Stimulated activated CD4-positive, alpha-beta T cell treated with anti-CD3 and anti-CD28 coated beads, Interleukin-12 subunit alpha, Interleukin-12 subunit beta, amount 100 ng/mL, for 48 hours (primary cell): ENCODE measurements around the gene FGD4.

Source experiments
- DNase-seq, 3 donors: peaks; one replicate each; pipeline ENCODE4 v3.0.0-alpha.2; 2020; ENCODE audit warnings: low read depth in 2 of 3, low spot score in 1 of 3

The FGD4 gene

DNA sequence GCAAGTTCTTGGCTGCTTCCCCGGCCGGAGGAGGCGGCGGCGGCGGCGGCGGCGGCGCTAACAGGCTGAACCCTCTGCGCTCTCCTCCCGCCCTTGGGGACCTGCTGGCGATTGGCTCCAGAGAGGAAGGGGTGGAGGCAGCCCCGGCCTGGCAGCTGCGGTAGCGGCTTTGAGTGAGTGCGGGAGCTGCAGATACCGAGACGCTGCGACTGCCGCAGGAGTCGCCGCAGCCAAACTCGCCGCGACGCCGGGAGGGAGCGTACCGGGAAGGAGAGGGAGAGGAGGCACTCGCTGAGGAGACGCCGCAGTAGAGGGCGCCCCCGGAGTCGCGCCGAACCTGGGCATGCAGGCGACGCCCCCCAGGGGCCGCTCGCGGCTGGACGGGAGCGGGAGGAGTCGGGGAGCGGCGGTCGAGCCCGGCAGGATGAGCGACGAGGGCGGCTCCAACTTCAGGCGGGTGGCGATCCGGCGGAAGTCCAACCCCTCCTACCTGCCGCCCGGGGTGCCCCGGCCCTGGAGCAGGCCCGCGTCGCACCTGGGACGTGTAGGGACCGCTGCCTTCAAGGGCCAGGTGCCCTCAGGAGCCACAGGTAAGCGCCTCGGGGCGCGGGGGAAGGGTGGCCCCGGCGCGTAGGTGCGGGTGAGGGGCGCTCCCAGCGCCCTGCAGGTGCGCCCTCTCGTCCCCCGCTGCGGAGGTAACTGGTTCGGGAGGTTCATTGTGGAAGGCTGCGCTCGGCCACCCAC, at the start of gene FGD4:
TSS of gene FGD4 (plus strand) at position 189 of the 744 bp plus-strand sequence.
- DNase-seq, result peak; percentile 14 to 47 (median 27)

DNA sequence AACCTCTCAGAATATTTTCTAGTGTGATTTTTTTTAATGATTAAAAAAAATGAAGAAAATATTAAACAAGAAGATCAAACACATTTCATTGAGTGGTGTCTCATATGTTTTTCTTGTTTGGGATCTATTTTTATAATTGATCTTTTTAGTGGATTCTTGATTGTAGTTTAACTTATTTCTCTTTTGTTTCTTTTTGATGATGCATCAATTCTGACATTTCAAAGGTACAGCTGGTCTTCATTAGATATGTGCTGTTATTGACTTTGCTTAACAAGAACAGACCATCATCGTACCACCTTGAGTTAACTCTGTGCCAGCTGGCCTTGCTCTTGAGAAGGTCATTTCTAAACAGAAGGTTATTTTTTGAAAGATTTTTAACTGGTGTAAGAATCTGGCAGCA, 45.8 kb upstream of the FGD4 start:
- no peak for DNase-seq

DNA sequence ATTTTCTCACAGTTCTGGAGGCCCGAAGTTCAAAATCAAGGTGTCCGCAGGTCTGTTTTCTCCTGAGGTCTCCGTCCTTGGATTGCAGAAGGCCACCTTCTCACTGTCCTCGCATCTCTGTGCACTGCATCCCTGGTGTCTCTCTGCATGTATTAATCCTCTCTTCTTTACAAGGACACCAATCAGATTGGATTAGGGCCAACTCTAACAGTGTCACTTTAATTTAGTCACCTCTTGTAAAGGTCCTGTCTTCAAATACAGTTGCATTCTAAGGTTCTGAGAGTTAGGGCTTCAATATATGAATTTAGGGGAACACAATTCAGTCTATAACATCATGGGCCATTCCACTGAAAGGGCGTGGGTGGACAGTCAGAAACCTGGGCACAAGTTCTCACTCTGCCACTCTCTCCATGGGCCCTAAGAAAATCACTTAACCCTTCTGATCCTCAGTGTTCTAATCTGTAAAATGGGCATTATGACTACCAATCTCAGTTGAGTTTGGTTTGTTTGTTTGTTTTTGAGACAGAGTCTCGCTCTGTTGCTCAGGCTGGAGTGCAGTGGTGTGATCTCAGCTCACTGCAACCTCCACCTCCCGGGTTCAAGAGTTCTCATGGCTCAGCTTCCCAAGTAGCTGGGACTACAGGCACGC, 41.6 kb upstream of the FGD4 start:
- no peak for DNase-seq

DNA sequence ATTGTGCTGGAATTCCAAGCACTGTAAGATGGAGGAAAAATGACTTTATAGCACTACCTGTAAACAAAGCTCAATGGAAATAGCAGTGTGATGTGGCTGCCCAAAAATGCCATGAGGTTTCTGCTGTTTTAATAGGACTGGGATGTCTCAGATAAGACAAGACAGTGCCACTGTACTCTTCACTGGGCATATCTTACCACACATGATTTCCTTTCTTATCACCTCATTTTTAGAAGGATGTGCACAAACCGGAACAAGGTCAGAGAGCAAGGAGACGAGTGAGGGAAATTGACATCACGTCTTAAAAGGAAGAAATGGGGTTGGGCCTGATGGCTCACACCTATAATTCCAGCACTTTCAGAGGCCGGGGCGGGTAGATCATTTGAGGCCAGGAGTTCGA, 38.4 kb upstream of the FGD4 start:
- no peak for DNase-seq

DNA sequence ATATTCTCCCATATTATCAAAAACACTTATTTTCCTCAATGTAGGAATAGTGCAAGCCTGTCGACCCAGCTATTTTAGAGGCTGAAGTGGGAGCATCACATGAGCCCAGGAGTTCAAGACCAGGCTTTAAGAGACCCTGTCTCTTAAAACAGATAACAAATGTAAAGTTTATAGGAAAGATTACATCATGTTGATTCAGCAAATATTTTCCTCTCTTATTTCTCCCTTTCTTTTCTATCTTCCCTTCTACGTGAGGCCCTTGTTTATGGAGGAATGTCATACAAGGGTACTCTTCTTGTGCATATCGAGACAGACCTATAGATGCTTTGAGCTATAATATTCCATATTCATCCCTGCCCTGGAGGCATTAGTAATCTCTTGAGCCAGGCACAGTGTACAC, 36.5 kb upstream of the FGD4 start:
- no peak for DNase-seq

DNA sequence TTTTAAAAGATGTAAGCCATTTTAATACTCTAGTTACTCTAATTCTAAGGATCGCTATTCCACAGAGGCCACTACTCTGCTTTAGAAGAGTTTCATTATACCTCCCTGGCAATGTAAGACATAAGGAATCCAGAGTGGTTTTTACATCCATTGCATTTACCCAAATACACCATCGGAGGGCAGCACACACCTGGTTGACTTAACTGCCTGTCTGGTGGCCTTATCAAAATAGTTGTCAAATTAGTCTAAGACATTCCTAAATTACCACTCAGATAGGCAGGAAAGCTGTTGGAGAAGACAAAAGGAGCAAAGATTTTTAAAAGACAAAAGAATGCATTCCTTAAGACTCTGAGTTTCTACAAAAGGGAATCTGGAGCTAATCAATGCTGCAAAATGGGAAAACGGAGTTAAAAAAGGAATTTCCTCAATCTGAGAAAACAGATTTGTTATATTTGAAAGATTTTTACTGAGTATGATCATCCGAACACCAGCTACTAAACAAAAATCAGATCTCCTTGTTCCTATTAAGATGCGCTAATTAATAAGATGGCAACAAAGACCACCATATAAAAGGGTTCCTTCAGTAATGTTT, 33.8 kb upstream of the FGD4 start:
- peak; percentile 17 to 37 (median 25) for DNase-seq

DNA sequence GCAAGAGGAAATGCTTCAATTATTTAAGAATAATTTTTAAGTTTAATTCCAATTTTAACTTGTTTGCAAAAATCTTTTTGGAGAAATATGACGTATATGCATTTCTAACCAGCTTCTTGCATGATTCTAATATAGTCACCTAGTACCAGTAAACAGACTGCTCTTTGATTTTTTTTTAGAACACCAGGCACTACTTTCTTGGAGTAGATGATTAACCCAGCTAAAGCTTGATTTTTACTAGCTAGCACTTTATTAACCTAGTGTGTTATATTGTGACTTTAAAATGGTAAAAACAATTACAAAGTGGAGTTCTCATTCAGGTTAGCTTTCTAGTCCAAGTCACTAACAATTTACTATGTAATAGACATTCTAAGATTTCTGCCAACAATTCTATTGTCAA, 32.6 kb upstream of the FGD4 start:
- DNase-seq, result no peak

DNA sequence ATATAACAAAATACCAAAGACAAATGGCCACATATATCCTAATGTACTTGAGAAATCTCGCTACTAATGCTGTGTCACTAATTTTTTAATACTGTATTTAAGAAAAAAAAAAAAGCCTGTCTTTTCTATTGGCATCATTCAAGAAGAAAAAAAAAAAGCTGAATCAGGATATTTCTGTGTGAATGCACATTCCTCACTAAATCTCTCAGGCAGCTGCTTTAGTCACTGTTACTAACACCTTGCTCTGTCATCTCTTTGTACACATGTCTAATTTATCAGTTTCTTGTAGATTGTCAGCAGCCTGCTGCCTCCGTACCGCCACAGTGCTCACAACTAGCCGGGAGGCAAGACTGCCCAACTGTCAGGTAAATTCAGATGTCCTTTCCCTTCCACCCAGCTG, 32.0 kb upstream of the FGD4 start:
- no peak for DNase-seq

DNA sequence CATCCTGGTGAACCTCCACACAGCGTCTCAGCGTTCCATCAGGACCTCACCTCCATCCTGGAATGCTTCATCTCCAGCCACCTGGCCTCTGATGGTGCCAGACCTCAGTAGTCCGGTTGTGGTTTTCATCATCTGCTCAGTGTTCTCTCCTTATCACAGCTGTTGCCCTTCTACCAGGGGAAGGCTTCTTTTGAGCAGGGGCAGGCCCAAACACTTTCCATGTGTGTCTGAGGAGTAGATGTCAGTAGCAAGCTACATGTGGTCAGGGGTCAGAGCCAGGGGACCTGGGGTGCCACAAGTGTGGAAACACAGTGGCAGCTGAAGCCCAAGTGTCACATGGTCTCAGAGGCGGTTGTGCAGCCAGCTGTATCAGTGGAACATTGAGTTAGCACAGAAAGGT, 30.2 kb upstream of the FGD4 start:
- DNase-seq, result no peak

DNA sequence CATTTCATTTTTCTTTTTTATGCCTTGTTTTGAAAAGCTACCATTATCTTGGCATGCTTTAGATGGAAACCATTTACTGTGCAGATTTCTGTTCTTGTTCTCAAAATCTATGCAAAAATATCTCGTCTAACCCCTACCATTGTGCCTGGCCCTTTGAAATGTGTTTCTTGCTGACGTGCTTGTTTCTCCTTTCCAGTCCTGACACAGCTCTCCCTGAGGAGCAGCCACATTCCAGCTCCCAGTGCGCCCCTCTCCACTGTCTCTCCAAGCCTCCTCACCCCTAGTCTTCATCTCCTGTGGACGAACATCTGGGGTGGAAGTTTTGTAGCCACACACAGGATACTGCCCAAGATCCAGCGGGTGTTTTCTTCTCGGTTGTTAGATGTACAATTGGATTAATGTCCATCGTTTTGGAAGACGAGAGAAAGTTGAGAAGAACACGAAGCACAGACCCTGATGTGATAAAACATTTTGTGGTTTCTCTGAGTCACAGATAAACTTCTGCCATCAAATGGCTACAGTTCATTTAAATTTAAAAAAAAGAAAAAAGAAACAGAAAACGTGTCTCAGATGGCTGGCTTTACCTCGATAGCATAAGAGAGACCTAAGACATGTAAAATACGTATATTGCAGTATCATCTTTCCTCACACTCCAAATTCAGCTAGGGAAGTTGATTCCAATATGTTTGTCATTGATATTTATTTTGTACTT, 21.9 kb upstream of the FGD4 start:
- no peak for DNase-seq

DNA sequence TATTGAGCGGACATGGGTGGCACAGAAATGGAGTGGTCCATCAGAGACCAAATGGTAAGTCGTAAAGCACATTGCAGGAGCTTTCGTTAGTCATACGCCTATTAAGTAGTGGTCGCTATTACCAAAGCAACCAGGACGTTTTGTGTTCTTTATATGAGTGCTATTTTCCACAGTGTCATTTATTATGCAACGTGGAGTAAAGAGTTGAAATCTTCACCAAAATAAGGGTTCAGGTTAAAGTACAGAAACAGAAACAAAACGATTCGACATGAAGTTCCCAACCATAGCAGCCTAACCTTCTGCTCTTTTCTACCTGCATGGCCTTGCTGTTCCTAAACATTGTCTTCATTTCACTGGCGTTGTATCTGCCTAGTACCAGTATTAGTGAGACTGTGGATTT, 20.1 kb upstream of the FGD4 start:
- DNase-seq, result no peak

DNA sequence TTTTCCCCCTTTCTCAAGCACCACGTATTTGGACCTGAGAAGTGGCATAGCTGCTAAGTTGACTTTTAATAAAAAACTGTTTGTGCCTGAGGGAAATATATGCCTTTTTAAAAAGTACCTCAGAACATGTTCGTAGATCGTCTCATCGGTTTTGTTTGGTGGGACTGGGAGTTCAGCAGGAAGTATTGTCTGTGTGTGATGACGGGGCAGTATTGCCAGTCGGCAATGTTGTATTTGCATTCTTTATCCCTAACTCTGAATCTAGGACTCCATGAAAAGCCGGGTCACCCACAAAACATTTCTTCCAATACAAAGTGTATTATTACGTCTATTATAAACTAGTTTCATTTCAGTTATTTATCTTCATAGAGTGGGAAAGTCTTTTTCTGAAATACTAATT, 19.7 kb upstream of the FGD4 start:
- no peak for DNase-seq

DNA sequence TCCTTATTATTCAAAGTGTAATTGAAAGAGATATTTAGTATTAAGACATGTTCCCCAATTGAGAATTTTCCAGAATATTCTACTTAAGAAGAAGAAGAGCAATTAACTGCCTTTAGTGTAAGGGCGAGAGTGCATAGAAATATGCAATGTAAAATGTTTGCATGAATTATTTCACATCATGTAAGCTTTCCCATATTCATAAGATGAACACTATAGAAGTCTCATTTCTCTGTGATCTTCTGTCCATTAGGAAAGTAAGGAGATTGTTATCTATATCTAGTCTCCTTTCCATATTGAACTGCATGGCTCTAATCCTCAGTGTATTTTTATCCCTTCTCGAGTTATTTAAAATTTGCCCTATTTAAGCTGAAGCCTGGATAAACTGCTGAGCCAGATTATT, 17.1 kb upstream of the FGD4 start:
- DNase-seq, result no peak

DNA sequence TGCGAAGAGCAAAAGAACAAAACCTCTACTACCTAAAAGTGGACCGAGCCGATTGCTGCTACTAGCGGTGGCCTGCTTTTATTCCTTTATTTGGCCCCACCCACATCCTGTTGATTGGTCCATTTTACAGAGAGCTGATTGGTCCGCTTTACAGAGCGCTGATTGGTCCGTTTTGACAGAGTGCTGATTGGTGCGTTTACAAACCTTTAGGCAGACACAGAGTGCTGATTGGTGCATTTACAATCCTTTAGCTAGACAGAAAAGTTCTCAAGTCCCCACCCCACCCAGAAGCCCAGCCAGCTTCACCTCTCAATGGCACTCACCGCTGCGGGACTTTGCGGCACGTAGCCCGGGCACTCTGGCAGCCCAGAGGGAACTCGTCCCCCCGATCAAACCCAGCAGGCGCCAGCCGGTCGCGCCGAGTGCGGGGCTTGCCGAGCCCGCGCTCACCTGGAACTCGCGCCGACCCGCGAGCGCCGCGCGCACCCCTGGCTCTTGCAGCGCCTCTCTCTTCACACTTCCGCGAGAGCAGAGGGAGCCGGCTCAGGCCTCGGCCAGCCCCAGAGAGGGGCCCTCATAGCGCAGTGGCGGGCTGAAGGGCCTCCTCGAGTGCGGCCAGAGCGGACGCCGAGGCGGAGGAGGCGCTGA, 8.7 kb upstream of the FGD4 start:
- peak in 2 of 3 donors; percentile 6 to 8 for DNase-seq

DNA sequence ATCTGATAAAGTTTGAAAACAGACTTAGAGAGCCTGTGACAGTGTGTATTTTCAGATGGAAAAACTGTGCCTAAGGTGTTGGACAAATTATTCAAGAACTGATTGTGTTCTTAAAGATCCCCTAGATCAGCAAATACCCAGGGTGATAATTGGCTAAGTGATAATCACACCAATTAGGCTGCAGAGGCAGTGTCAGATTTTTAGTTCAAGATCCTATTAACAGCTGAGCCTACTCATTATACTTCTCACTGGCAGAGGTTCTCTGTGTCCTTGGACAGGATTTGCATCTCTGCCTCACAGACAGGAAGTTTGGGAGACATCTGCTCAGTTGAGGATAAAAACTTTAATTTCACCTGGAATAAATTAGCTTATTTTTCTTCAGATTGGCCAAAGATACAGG, 4.3 kb upstream of the FGD4 start:
- no peak for DNase-seq

DNA sequence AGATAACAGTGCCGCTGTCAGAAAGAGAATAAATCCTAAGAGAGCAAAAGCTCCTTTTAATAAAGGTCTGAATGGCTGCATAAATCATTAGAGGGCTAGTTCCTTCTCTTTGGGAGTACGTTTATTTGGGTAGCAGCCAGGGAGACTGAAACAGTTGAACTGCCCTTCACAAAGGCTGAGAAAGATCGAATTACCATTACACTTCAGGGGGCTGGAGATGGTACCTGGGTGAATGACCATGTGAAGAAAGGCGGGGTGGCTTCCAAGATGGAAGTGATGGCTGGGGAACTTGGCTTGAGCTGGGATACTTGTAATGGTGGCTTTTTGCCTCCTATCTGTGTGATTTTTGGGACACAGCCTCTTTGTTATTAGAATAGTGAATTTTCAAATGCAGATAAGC, 1.7 kb upstream of the FGD4 start:
- no peak for DNase-seq

DNA sequence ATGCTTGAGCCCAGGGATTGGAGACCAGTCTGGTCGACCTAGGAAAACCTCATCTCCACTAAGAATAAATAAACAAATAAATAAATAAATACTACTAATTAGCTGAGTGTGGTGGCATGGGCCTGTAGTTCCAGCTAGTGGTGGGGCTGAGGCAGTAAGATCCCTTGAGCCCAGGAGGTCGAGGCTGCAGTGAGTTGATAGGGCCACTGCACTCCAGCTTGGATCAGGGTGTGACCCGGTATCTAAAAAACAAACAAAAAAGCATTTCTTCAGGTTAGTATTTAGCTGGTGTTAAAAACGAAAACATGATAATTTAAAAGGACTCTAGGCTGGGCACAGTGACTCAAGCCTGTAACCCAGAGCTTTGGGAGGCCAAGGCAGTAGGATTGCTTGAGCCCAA, 1.2 kb upstream of the FGD4 start:
- DNase-seq, result no peak

DNA sequence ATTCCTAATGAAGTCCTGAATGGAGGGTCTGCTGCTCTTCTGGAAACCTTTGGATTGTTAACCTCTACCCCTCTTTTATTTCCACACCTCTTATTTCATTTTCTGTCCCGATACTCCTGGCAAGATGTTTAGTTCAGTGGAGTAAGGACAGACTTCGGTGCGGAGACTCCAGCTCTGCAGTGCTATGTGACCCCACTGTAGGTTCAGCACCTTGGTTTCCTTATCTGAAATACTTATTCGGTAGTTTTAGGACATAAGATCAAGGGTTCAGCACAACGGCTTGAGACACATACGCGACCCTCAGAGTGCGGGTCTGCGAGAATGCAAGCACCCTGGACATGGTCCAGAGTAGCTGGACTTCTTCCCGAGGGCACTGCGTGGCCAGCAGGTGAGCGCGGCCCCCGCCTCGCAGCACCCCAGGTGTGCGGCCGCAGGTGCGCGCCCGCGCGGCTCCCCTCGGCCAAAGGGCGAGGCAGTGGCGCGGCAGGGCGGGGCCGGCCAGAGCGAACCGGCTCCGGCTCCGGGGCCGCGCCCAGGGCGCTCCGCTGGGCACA, 465 bp upstream of the FGD4 start:
- no peak for DNase-seq

DNA sequence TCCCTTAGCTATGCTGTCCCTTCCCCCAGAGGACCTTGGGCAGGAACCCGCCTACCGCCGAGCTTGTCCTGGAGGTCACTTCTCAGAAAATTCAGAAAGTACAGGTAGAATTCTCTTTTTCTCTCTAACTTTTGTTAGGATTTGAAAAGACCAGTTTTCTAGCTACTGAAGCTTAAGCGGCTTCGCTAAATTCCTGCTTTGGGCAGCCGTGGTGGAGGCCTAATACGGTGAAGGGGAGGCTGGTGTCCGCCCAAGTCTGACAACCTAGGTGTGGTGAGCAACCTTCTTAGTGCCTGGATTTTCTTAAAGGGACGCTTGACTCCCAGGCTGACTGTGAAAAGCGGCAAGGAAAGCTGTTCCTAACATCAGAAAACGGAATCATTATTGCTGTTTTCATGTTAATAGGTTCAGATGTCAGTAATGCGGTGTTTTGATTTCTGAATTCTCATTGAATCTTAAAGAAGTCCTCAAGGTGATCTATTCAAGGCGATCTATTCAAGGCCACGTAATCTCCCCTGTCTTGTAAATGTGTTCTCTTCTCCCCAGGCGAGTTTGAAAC, 835 bp downstream of the FGD4 start:
- DNase-seq, result no peak

DNA sequence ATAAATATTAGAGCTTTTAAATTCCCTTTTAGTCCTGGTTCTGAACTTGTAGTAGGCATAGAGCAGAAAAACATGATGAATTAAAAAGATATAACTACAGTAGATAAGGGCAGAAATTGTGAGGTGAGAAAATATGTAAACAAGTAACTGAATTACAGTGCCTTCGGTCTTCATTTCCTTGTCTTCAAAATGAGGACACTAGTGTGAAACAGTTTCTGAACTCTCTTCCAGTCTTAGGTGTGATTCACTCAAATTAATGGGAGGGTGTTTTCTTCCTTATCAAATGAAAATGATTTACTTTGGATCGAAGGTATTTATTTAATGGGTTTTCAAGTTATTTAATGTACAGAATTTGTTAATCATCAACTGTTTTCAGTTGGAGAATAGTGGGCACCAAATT, 1.5 kb downstream of the FGD4 start:
- DNase-seq, result no peak

DNA sequence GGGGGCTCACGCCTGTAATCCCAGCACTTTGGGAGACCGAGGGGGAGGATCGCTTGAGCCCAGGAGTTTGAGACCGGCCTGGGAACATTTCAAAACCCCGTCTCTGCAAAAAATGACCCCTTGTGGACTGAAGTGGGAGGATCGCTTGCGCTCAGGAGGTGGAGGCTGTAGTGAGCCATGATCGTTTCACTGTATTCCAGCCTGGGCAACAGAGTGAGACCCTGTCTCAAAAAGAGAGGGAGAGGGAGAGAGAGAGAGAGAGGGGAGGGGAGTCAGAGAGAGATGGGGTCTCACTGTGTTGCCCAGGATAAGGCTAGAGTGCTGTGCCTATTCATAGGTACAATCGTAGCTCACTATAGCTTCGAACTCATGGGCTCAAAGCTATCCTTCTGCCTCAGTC, 2.8 kb downstream of the FGD4 start:
- DNase-seq, result no peak
